ENCODE data around the gene MINAR1. TPM values are rescaled to one million over a fixed set of nuclear protein-coding genes. Genes with fewer than 3 reads are reported as not detected.

MINAR1 gene, protein sequence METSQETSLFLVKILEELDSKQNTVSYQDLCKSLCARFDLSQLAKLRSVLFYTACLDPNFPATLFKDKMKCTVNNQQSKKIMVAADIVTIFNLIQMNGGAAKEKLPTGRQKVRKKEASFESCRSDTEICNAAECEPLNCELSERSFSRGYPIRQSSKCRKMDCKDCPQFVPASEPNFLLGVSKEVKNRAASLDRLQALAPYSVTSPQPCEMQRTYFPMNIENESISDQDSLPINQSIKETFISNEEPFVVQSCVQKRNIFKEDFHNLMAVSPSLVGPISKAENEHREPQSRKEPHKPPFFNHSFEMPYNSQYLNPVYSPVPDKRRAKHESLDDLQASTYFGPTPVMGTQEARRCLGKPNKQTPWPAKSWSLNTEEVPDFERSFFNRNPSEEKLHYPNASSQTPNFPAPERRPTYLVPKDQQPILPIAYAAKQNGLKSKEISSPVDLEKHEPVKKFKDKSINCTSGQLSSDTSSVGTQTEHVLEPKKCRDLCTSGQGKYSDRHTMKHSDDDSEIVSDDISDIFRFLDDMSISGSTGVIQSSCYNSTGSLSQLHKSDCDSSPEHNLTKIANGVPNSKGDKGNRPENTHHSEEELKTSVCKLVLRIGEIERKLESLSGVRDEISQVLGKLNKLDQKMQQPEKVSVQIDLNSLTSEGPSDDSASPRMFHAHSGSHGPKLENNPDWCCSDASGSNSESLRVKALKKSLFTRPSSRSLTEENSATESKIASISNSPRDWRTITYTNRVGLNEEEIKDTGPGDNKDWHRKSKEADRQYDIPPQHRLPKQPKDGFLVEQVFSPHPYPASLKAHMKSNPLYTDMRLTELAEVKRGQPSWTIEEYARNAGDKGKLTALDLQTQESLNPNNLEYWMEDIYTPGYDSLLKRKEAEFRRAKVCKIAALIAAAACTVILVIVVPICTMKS
- total RNA-seq (2022; extraction: Qiagen RNA extraction; ENCODE audit: low read depth) = 0.52 to 0.67 TPM (median 0.57 TPM) in 5 replicates

DNA sequence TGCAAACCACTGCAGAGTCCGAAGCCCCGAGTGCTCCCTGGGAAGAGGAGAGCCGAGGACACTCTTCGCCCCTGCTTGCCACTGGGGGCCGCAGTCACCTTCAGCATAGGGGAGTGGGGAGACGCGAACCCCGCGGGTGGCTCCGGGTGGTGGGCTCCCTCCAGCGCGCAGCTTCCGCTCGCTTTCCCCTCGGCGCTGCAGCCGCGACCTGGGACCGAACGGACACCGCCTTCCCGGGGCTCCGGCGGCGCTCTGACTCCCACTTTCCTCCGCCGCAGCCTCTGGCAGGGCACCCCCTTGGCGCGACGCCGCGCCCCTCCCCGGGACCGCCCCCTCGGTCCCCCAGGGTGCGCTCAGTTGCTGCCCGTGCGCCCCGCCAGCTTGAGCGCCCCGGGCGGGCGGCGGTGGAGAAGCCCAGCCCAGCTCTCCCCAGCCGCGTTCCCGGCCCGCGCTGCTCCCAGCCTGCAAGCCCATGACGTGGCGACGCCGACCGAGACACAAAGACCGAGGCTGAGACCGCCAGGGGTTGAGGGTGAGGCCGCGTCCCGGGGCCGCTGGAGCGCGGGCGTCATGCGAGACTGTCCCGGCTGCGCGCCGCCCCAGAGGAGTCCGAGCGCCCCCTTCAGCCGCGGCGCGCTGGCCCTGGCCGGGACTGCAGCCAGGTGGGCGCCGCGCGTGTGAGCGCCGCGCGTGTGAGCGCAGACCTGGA, at the start of gene MINAR1:
Gene MINAR1 (plus strand): TSS at position 701 of the 709 bp plus-strand sequence. CDS start 23,812 bp downstream, outside the sequence.

Other genes starting within 250 kb of the MINAR1 start
- not detected in 5 replicates for gene ANKRD34C, start 149.6 kb upstream of the MINAR1 start, total RNA-seq (2022; extraction: Qiagen RNA extraction; ENCODE audit: low read depth)
- gene TMED3, start 121.2 kb upstream of the MINAR1 start, total RNA-seq (2022; extraction: Qiagen RNA extraction; ENCODE audit: low read depth) = 149 to 200 TPM (median 195 TPM) in 5 replicates

Data from A549 treated with CpdA at 1 μM for 4 hours (cell line).